Right lobe of liver (tissue), 6 donors: ENCODE measurements around the gene SLC17A4. TPM values are rescaled to one million over a fixed set of nuclear protein-coding genes. Genes with fewer than 3 reads are reported as not detected.

Experiments used
- ATAC-seq, 4 donors: fragments of 200-7000 bp; cut with Tn5 transposase; one replicate each; pipeline ENCODE4 v1.9.1; 2020; ENCODE audit warnings: mild to moderate bottlenecking in 4 of 4, moderate library complexity in 4 of 4
- DNase-seq, 3 donors: peaks; one replicate each; pipeline ENCODE4 v3.0.0-alpha.2; 2020
- H3K27ac ChIP-seq, 3 donors: fragments of 200-600 bp; one replicate each; pipeline ENCODE4 v1.8.0; 2022
- H3K27me3 ChIP-seq, 2 donors: fragments of 200-600 bp; one replicate each; pipeline ENCODE4 v1.8.0; 2022
- H3K36me3 ChIP-seq, 4 donors: fragments of 200-600 bp; sonication (generic) in 1 of 4; one replicate each; pipeline versions ENCODE4 v1.5.1 to v1.8.0; 2017 to 2022; ENCODE audit warnings: control low read depth in 1 of 4
- H3K4me1 ChIP-seq, 4 donors: fragments of 200-600 bp; sonication (generic) in 1 of 4; one replicate each; pipeline versions ENCODE4 v1.5.1 to v1.8.0; 2017 to 2022; ENCODE audit warnings: control low read depth in 1 of 4
- H3K4me3 ChIP-seq, 3 donors: fragments of 200-600 bp; one replicate each; pipeline ENCODE4 v1.8.0; 2022
- H3K9me3 ChIP-seq, 4 donors: fragments of 200-600 bp; sonication (generic) in 1 of 4; one replicate each; pipeline versions ENCODE4 v1.5.1 to v1.8.0; 2017 to 2022; ENCODE audit warnings: control low read depth in 1 of 4
- POLR2A ChIP-seq: fragments of 450-650 bp; IDR thresholded peaks from one replicate; pipeline ENCODE4 v1.6.1; 2017; ENCODE audit warnings: antibody characterized with exemption, mild to moderate bottlenecking
- WGBS: methylation state at CpG from one replicate; pipeline ENCODE4 v1.1.6; 2018; ENCODE audit warnings: low coverage, low lambda C conversion rate; ENCODE audit not compliant: insufficient coverage; ENCODE audit errors: missing lambda C conversion rate; 5-methylcytosine and 5-hydroxymethylcytosine counted together
- intact Hi-C, 2 donors: fragments of 100-400 bp; cut with DNase I; formaldehyde crosslinking; loops; one replicate each; pipeline versions ENCODE4 v1.11.2 to v1.14.1; 2022
- total RNA-seq, 6 experiments: library from RNA; depleted of rRNA in 2 of 6; stranded (reverse); fragments of >200 nt in 2 of 6; fragmentation: NEBNext Ultra II Directional in 3 of 6; extraction: Animal tissue kit (Norgen Biotek cat#: 25700) in 3 of 6; gene quantifications; one replicate each; pipeline versions ENCODE4 v1.1.0 to v1.2.4, GENCODE V29; 2016 to 2023
- TF ChIP-seq, protein P1 (sequence below), 4 donors: fragments of 200-600 bp in 3 of 4; fragments of 450-650 bp in 1 of 4; IDR thresholded peaks; one replicate each; pipeline versions ENCODE4 v1.5.1 to v1.8.0; 2016 to 2022; ENCODE audit warnings: antibody characterized with exemption in 4 of 4, mild to moderate bottlenecking in 2 of 4
- donor health status: DM: no; HTN: yes; CAD: no.
- donor health status: DM: no; HTN: no; CAD: no.
- donor health status: DM: no; HTN: no; CAD: no.
- donor health status: DM: no; HTN: yes; CAD: no.
- donor health status: DM: no; HTN: yes; CAD: no.

SLC17A4 gene
- total RNA-seq, 6 experiments from 2014 or later, result 6.8 to 23.7 (median 19.5) TPM

DNA sequence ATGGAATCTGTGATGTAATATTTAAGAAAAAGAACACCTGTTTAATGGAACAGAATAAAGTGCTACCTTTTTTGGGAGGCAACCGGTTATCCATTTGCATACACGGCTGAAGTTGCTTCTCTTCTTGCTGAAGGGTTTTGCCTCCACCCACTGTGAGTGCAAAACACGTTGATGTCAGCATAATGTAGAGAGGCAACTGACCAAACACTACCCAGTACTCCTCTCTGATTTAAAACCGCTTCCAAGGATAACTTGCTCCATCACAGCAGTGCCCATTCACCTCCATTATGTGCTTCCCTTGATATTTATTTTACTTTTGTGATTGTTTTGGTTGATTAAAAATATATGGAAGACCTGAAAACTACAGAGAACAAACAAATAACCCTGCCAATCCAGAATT lies 75.9 kb downstream of the SLC17A4 start:
- Histone ChIP-seq H3K27me3 (no peaks in the 10 kb centered on the region), H3K9me3 (no peaks in the 10 kb centered on the region), H3K4me1 (peaks cover 0 to 12% (median 6%) of the 10 kb centered on the region in 4 donors), H3K4me3 (peak overlapping the region; percentile 31 to 48 (median 39)), H3K36me3 (no peaks in the 10 kb centered on the region), H3K27ac (peak overlapping the region in 2 of 3 donors; percentile 85 to 90)
- intact Hi-C loops, result loop anchor here in 1 of 2 donors (10.0 kb wide), 1 partner anchor 54 kb away; no protein-coding TSS in a partner anchor
- TF ChIP-seq, protein P1, sequence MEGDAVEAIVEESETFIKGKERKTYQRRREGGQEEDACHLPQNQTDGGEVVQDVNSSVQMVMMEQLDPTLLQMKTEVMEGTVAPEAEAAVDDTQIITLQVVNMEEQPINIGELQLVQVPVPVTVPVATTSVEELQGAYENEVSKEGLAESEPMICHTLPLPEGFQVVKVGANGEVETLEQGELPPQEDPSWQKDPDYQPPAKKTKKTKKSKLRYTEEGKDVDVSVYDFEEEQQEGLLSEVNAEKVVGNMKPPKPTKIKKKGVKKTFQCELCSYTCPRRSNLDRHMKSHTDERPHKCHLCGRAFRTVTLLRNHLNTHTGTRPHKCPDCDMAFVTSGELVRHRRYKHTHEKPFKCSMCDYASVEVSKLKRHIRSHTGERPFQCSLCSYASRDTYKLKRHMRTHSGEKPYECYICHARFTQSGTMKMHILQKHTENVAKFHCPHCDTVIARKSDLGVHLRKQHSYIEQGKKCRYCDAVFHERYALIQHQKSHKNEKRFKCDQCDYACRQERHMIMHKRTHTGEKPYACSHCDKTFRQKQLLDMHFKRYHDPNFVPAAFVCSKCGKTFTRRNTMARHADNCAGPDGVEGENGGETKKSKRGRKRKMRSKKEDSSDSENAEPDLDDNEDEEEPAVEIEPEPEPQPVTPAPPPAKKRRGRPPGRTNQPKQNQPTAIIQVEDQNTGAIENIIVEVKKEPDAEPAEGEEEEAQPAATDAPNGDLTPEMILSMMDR (IDR thresholded peaks at IDR 0.05), result no peak
- TF ChIP-seq POLR2A, result peak; percentile 53
- DNase-seq, result no peak
- WGBS, result 21% methylated on average over 4 of the region's 4 CpGs
- ATAC-seq, result peak; percentile 34 to 61 (median 48)

Other genes starting within 250 kb of the SLC17A4 start
- 1 to 10 TPM in 3 of 6 experiments, under 1 TPM in 3; 0.74 to 2.2 (median 0.99) TPM for gene SCGN, start 102.5 kb upstream of the SLC17A4 start, total RNA-seq
- 10 to 100 TPM; 10.5 to 22.8 (median 14.5) TPM for gene SLC17A1, start 77.3 kb downstream of the SLC17A4 start, total RNA-seq
- gene SLC17A3, start 119.5 kb downstream of the SLC17A4 start, total RNA-seq, result 10 to 100 TPM in 5 of 6 experiments, 1 to 10 TPM in 1; 9.5 to 31.4 (median 20.8) TPM
- 10 to 100 TPM; 23.3 to 40.7 (median 33.4) TPM for gene SLC17A2, start 175.9 kb downstream of the SLC17A4 start, total RNA-seq
- 1 to 10 TPM; 3.1 to 7.2 (median 4.5) TPM for gene TRIM38, start 208.1 kb downstream of the SLC17A4 start, total RNA-seq